GM12801 (cell line): ENCODE measurements around the gene KRT23.

Experiments used
- CTCF ChIP-seq: IDR thresholded peaks from one replicate; pipeline ENCODE4 v1.5.1; 2011; ENCODE audit warnings: control low read depth; ENCODE audit not compliant: insufficient read length; ENCODE audit errors: extremely low read depth

Gene KRT23

DNA sequence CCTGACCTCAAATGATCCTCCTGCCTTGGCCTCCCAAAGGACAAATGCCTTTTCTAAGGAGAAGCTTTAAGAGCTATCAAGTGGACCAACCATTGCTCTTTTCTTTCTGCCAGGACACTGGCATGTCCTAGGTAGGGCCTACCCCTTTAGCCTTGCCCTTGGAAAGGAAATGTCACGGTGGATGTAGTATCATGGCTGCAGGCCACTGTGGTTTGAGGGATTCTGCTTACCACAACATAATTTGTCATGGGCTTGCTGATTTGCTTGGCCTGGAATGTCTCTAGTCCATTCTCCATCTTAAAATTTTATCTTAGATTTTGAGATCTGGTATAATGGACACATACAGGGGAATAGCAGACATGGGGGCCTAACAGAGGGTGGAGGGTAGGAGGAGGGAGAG lies 58.4 kb downstream of the KRT23 start:
- TF ChIP-seq CTCF: no peak

DNA sequence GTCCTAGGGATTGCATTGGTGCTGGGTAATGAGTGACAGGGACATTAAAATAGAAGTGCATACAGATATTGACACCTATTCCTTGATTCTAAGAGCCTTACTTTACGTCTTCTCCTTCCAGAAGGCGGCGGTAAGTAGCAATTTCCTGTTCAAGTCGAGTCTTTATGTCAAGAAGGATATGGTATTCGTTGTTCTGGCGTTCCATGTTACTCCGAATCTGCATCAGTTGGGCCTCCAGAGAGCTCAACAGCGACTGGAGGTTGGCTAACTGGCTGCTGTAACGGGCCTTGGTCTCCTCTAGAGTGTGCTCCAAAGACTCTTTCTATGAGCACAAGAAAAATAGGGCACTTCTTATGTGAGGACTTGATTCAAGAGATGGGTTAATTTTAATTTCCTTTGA lies 59.4 kb downstream of the KRT23 start:
- no peak for TF ChIP-seq CTCF

GRCh38 chr17:40873801-40874200 lies 63.6 kb downstream of the KRT23 start:
- no peak for TF ChIP-seq CTCF

GRCh38 chr17:40873255-40873654 lies 64.2 kb downstream of the KRT23 start:
- TF ChIP-seq CTCF: no peak
